Esophagus (tissue), 2 donors: Measurements from ENCODE around the gene SATB1. TPM values are rescaled to one million over a fixed set of nuclear protein-coding genes. Genes with fewer than 3 reads are reported as not detected.

Experiments
- H3K27ac ChIP-seq, 2 donors: one replicate each; pipeline ENCODE4 v1.5.1; 2013; ENCODE audit warnings: low read depth in 2 of 2, mild to moderate bottlenecking in 2 of 2, inconsistent platforms in 1 of 2, low read length in 1 of 2, moderate library complexity in 1 of 2
- H3K27me3 ChIP-seq, 2 donors: one replicate each; pipeline ENCODE4 v1.6.1; 2013; ENCODE audit warnings: low read length in 2 of 2, control low read depth in 1 of 2, mild to moderate bottlenecking in 1 of 2; ENCODE audit not compliant: insufficient read depth in 2 of 2, control insufficient read depth in 1 of 2
- H3K36me3 ChIP-seq, 2 donors: one replicate each; pipeline ENCODE4 v1.6.1; 2013; ENCODE audit warnings: low read length in 1 of 2; ENCODE audit not compliant: control insufficient read depth in 2 of 2, insufficient read depth in 2 of 2
- H3K4me1 ChIP-seq, 2 donors: one replicate each; pipeline ENCODE4 v1.6.1; 2013; ENCODE audit warnings: low read length in 1 of 2; ENCODE audit not compliant: control insufficient read depth in 2 of 2, insufficient read depth in 2 of 2
- H3K4me3 ChIP-seq, 2 donors: one replicate each; pipeline ENCODE4 v1.5.1; 2013; ENCODE audit warnings: low read length in 2 of 2, mild to moderate bottlenecking in 2 of 2, low read depth in 1 of 2, moderate library complexity in 1 of 2
- H3K9me3 ChIP-seq, 2 donors: one replicate each; pipeline ENCODE4 v1.6.1; 2013; ENCODE audit warnings: mild to moderate bottlenecking in 2 of 2, low read depth in 1 of 2, low read length in 1 of 2, moderate library complexity in 1 of 2; ENCODE audit not compliant: control insufficient read depth in 2 of 2, insufficient read depth in 1 of 2
- WGBS, 2 donors: extraction: QIAGEN DNeasy Blood & Tissue Kit; methylation state at CpG; one replicate each; pipeline ENCODE4 v1.1.7; 2013; 5-methylcytosine and 5-hydroxymethylcytosine counted together
- polyA plus RNA-seq, 2 donors: library from polyadenylated mRNA; stranded (reverse); fragments of 200-250 nt; gene quantifications; one replicate each; pipeline ENCODE4 v1.2.3, GENCODE V29; 2013
- donor health status: healthy with polysubstance abuse.
- donor health status: Bipolar disorder and iron deficiency.

SATB1 gene
- polyA plus RNA-seq, 2 donors, result 6.1 to 6.2 TPM

DNA sequence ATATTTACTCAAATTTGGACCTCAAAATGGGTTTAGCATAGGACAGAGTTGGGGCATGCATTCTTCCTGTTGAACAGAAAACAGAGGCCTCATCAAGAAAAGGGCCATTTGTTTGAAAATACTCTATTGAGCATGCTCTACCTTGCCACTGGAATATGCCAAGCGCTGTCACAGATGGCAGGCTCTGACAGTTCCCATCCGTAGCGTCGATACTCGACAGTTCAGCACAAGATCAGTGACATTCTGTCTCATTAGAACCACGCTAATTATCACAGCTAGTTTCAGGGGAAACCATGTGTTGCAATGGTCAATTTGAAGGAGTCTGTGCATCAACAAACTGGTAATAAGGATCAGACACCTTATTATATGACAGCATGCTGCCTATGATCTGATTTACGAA is 54.5 kb downstream of the SATB1 start:
- Histone ChIP-seq H3K36me3 (peaks cover 0 to 2% of the 10 kb centered on the region in 2 donors), H3K4me1 (no peaks in the 10 kb centered on the region), H3K4me3 (no peak overlapping the region), H3K9me3 (no peaks in the 10 kb centered on the region), H3K27me3 (no peaks in the 10 kb centered on the region), H3K27ac (no peak overlapping the region)
- 91 to 95% methylated on average over 7 of the region's 7 CpGs for WGBS, 2 donors

DNA sequence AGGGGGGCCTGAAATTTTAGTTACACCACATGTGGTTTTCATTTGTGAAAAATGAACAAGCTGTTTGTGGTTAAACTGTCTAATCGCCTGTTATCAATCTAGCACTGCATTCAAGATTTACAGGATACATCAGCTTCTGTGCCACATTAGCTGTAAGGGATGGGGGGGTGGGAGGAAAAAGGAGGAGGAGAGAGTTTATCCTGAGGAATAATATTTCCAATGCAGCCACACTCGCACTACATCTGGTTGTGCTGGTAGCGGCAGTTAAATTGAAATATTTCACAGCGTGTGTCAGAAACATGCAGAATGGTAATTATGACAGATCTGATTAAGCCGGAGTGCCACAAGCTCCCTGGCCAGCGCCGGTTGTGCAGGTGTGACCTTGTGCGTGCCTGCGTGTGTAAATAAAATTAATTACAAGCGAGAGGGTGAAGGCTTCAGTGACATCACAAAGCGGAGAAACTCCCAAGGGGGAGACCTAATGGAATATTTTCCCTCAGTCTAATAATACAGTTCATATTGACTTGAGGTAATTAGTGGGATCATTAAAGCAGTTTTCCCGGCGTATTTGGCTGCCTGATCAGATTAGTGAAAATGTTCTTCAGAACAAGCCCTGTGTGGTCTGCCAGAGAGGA is 55.5 kb downstream of the SATB1 start:
- no peaks in the 10 kb centered on the region for H3K27me3 ChIP-seq
- WGBS, 2 donors, result 62 to 79% methylated on average over 13 of the region's 13 CpGs
- H3K4me3 ChIP-seq, result no peak overlapping the region
- no peak overlapping the region for H3K27ac ChIP-seq
- H3K9me3 ChIP-seq, result no peaks in the 10 kb centered on the region
- H3K36me3 ChIP-seq, result peaks cover 0 to 2% of the 10 kb centered on the region in 2 donors
- no peaks in the 10 kb centered on the region for H3K4me1 ChIP-seq

DNA sequence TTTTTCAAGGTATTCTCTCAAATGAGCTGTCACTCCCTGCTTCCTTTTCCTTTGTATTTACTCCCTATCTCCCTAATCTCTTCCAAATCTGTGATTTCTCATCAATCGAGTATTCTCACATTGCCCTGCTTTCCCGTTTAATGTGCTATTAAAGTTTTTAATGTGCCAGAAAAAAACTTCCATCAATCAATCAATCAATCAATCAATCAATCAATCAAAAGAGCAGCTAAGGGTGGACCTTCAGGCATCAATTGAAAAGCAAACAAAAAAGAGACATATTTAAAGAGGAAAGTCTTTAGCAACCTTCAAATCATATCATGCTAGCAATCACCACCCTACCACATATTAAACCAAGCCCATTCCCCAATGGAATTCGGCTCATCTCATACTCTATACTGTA is 58.9 kb downstream of the SATB1 start:
- Histone ChIP-seq H3K4me1 (no peaks in the 10 kb centered on the region), H3K4me3 (no peak overlapping the region), H3K36me3 (no peaks in the 10 kb centered on the region), H3K27ac (no peak overlapping the region), H3K9me3 (no peaks in the 10 kb centered on the region), H3K27me3 (no peaks in the 10 kb centered on the region)
- 91 to 92% methylated on average over 3 of the region's 3 CpGs for WGBS, 2 donors

DNA sequence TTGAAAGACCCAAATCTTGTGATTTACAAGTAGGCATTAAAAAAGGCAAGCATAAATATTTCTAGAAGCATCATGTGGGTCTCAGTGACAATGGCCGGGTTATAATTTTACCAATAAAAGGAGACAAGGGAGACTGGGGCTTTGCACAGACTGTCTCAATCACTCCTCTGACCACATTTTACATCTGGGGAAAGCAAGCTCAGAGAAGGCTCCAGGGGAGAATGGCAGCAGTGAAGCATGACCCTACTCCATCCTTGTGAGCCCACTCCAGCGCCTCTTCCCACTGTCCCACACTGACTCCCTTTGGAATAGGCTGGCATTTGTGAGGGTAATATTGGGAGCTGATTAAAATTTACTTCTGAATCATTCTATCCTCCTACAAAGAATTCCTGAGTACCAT is 61.8 kb downstream of the SATB1 start:
- WGBS, 2 donors, result 92 to 94% methylated on average over 2 of the region's 2 CpGs
- Histone ChIP-seq H3K27ac (no peak overlapping the region), H3K4me1 (no peaks in the 10 kb centered on the region), H3K36me3 (no peaks in the 10 kb centered on the region), H3K9me3 (no peaks in the 10 kb centered on the region), H3K4me3 (no peak overlapping the region), H3K27me3 (no peaks in the 10 kb centered on the region)

DNA sequence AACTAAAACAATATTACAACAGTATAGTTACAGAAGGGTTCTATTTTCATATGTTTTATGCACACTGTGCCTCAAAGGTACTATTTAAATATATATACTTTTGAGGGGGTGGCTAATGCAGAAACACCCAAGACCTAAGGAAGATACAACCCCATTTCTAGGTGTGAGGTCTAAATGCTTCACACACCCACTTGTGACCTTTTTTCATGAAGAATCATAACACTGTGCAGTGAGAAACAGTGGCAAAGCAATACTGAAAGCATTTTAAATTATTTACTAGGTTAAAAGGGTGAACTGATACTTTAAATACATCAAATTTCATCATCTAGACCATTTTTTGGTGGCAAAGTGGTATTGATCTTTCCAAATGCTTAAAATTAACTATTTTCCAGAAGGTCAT is 67.4 kb downstream of the SATB1 start:
- H3K27me3 ChIP-seq, result no peaks in the 10 kb centered on the region
- H3K36me3 ChIP-seq, result no peaks in the 10 kb centered on the region
- no peak overlapping the region for H3K4me3 ChIP-seq
- no peaks in the 10 kb centered on the region for H3K9me3 ChIP-seq
- peaks cover 0 to 2% of the 10 kb centered on the region in 2 donors for H3K4me1 ChIP-seq
- H3K27ac ChIP-seq, result no peak overlapping the region

DNA sequence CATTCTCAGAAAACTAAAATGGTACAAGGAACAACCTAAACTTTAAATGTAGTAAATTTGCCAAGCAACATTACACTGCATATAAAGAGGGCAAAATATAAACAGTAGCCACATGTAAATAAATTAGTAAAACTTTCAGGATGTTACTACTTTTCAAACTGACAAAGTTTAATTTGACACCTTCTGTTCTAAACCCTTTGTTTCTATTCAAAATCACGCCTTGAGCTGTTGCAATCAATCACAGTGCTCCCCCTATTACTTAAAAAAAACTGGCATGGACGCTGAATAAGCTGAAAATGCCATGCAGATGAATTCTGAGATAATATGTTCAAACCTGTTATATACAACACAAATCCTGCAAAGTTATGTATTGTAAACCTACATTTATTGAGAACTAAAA is 69.3 kb downstream of the SATB1 start:
- WGBS, 2 donors, result 77 to 78% methylated on average over 2 of the region's 2 CpGs
- H3K4me1 ChIP-seq, result peaks cover 0 to 2% of the 10 kb centered on the region in 2 donors
- H3K4me3 ChIP-seq, result no peak overlapping the region
- H3K27me3 ChIP-seq, result no peaks in the 10 kb centered on the region
- no peak overlapping the region for H3K27ac ChIP-seq
- peaks cover 0 to 3% of the 10 kb centered on the region in 2 donors for H3K36me3 ChIP-seq
- no peaks in the 10 kb centered on the region for H3K9me3 ChIP-seq

DNA sequence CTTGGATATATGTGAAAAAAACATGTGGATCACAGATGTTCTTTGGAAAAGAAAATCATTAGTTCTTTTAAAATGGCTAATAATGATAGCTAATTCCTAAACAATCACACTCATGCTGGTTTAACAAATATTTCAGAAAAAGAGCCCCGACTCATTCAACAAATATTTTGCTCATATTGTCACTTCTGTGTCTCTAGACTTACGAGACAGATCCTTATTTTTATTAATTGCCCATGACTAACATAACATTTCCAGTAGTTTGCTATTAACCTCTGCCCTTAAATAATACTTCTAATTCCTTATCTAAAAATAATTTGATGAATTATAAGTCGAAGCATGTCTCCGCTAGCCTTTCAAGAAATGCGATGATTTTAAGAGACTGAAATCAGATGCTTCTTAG is 70.4 kb downstream of the SATB1 start:
- 65% methylated on average over 5 of the region's 5 CpGs for WGBS, 2 donors
- no peak overlapping the region for H3K4me3 ChIP-seq
- no peak overlapping the region for H3K27ac ChIP-seq
- peaks cover 0 to 3% of the 10 kb centered on the region in 2 donors for H3K36me3 ChIP-seq
- H3K4me1 ChIP-seq, result peaks cover 0 to 2% of the 10 kb centered on the region in 2 donors
- no peaks in the 10 kb centered on the region for H3K27me3 ChIP-seq
- no peaks in the 10 kb centered on the region for H3K9me3 ChIP-seq

DNA sequence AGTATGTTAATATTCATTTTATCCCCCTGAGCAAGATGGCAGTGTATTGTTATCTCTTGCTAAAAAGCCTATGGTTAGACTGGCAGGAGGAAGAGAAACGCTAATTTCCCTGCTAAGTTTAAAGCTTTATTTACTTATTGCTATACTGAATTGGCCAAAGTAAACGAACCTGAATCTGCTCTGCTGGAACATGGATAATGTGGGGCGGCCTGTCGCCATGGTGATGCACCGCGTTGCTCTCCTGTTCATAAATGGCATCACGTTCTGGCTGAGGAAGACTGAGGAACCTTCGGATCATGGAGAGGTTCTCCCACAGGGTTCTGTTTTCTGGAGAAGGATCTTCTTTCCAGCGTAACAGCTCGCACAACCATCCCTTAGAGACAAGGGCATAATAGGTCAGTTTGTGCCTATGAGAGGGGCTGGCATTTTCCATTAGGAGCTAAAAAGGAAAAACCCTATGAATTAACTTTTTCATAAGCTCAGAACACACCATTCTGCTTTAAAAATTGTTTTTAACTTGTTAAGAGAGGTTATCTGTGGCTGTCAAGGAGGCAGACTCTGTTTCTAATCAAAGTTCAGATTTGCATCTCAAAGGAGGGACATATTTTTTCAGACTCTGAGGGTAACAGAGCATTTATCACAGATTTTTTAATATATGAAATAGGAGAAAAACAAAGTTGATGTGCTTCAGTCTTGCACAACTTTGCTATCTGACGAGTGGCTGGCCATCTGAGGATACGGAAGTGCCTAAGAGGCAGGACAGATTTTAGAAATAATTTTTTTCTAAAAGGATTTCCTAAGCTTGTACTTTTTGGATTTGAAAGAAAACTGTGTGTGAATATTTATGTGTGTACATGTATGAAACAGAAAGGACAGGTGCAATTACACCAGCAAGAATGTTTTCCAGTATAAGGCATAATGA is 73.1 kb downstream of the SATB1 start:
- H3K9me3 ChIP-seq, result no peaks in the 10 kb centered on the region
- 60 to 65% methylated on average over 12 of the region's 12 CpGs for WGBS, 2 donors
- H3K36me3 ChIP-seq, result peaks cover 0 to 9% of the 10 kb centered on the region in 2 donors
- no peak overlapping the region for H3K27ac ChIP-seq
- no peak overlapping the region for H3K4me3 ChIP-seq
- peaks cover 0 to 2% of the 10 kb centered on the region in 2 donors for H3K4me1 ChIP-seq
- H3K27me3 ChIP-seq, result no peaks in the 10 kb centered on the region

DNA sequence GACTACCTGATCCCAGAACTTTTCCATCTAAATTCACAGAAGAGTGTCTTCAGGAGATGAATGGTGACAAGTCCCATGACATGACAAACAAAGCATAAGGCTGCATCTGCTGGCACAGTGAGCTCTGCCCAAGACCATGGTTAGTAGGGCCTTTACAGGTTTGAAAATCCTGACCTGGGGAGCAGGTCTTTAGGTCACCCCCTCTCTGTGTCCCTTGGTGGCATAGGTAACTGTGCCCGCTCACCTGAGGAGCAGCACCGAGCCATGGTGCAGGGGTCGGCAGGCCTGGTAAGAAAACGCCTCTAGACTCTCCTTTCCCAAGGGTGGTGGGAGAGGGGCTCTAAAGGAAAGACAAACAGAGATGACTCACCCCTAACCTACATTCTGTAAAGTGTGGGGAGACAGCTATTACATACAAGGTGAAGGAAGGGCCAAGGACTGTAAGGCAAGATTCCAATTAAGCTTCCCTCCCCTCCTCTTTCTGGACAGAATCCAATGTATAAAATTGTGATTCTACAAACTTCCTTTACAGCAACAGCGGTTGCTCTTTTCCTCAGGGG is 74.0 kb downstream of the SATB1 start:
- Histone ChIP-seq H3K36me3 (peaks cover 0 to 9% of the 10 kb centered on the region in 2 donors), H3K27me3 (no peaks in the 10 kb centered on the region)
- 76 to 88% methylated on average over 5 of the region's 5 CpGs for WGBS, 2 donors

More for the DNA sequence above, 74.0 kb downstream of the SATB1 start:
- Histone ChIP-seq H3K27ac (no peak overlapping the region), H3K4me1 (peaks cover 0 to 2% of the 10 kb centered on the region in 2 donors), H3K4me3 (no peak overlapping the region), H3K9me3 (no peaks in the 10 kb centered on the region)
